Suprapubic skin (tissue), 4 donors: Measurements from ENCODE around the gene COG5.

Source experiments
- CTCF ChIP-seq, 2 donors: fragments of 200-600 bp in 1 of 2; fragments of 450-650 bp in 1 of 2; sonication (generic) in 1 of 2; IDR thresholded peaks; one replicate each; pipeline ENCODE4 v1.5.1; 2016 to 2019; ENCODE audit warnings: antibody characterized with exemption in 2 of 2, mild to moderate bottlenecking in 1 of 2, moderate library complexity in 1 of 2
- POLR2A ChIP-seq, 2 donors: fragments of 450-650 bp; IDR thresholded peaks; one replicate each; pipeline ENCODE4 v1.6.1; 2017; ENCODE audit warnings: antibody characterized with exemption in 2 of 2, mild to moderate bottlenecking in 2 of 2, moderate library complexity in 2 of 2
- POLR2AphosphoS5 ChIP-seq, 3 donors: sonication (generic); formaldehyde crosslinking; IDR thresholded peaks; one replicate each; pipeline ENCODE4 v1.6.1; 2017; ENCODE audit warnings: antibody characterized with exemption in 3 of 3

- TF ChIP-seq POLR2A (IDR thresholded peaks at IDR 0.05), result no peak
- TF ChIP-seq CTCF (IDR thresholded peaks at IDR 0.05), result no peak
- TF ChIP-seq POLR2AphosphoS5 (IDR thresholded peaks at IDR 0.05), result no peak
These were observed 305.0 kb downstream of the COG5 start for GRCh38 chr7:107258737-107259136.
